Renal pelvis (tissue), 4 donors: ENCODE data around the gene RILPL2. TPM values are rescaled to one million over a fixed set of nuclear protein-coding genes. Genes with fewer than 3 reads are reported as not detected.
"Not testable (repeated sequence)": the region's sequence is repeated elsewhere in the genome, so short reads cannot be mapped to it uniquely, and the experiment has no call there.

Source experiments
- DNase-seq: peaks from one replicate; pipeline ENCODE4 v3.0.0-alpha.2; 2013
- polyA plus RNA-seq, 3 donors: library from polyadenylated mRNA; unstranded; fragments of 120-200 nt; gene quantifications; one replicate each; pipeline ENCODE4 v1.2.1, GENCODE V29; 2013; ENCODE audit not compliant: insufficient read length in 3 of 3

RILPL2 gene
- polyA plus RNA-seq, 3 donors, result 5.2 to 6.4 (median 5.6) TPM

GRCh38 chr12:123457980-123458779 is 21.7 kb upstream of the RILPL2 start, which contains the start of gene SNRNP35:
SNRNP35 (plus strand) TSS chr12:123458139; CDS start chr12:123465541, 7,402 bp downstream.
- DNase-seq, result peak; percentile 87

- DNase-seq, result peak; percentile 45
These were observed 16.7 kb upstream of the RILPL2 start for GRCh38 chr12:123453165-123453564.

- not testable (repeated sequence) for DNase-seq
These were observed 15.7 kb upstream of the RILPL2 start for GRCh38 chr12:123452276-123452550.

GRCh38 chr12:123450636-123451035 is 14.2 kb upstream of the RILPL2 start:
- no peak for DNase-seq

- DNase-seq, result no peak
These were observed 13.4 kb upstream of the RILPL2 start for GRCh38 chr12:123449856-123450255.

- DNase-seq, result no peak
These were observed 12.8 kb upstream of the RILPL2 start for GRCh38 chr12:123449249-123449733.

GRCh38 chr12:123446333-123446713 is 9.8 kb upstream of the RILPL2 start:
- DNase-seq, result no peak

GRCh38 chr12:123445388-123446332 is 9.2 kb upstream of the RILPL2 start:
- DNase-seq, result peak; percentile 59

GRCh38 chr12:123444092-123445026 is 7.9 kb upstream of the RILPL2 start:
- DNase-seq, result no peak

GRCh38 chr12:123442774-123443173 is 6.3 kb upstream of the RILPL2 start:
- no peak for DNase-seq

- DNase-seq, result no peak
These were observed 5.2 kb upstream of the RILPL2 start for GRCh38 chr12:123441523-123442164.

- DNase-seq, result no peak
These were observed 858 bp downstream of the RILPL2 start for GRCh38 chr12:123435636-123436016.

- no peak for DNase-seq
These were observed 2.9 kb downstream of the RILPL2 start for GRCh38 chr12:123433615-123434014.

- DNase-seq, result peak; percentile 29
These were observed 4.3 kb downstream of the RILPL2 start for GRCh38 chr12:123431951-123432817.

- DNase-seq, result not testable (repeated sequence)
These were observed 7.4 kb downstream of the RILPL2 start for GRCh38 chr12:123429101-123429500.

- no peak for DNase-seq
These were observed 7.9 kb downstream of the RILPL2 start for GRCh38 chr12:123428591-123428990.

- DNase-seq, result no peak
These were observed 9.3 kb downstream of the RILPL2 start for GRCh38 chr12:123427036-123427769.

GRCh38 chr12:123421314-123421713 is 15.2 kb downstream of the RILPL2 start:
- no peak for DNase-seq

GRCh38 chr12:123410041-123410412 is 26.5 kb downstream of the RILPL2 start:
- no peak for DNase-seq
